Testis (tissue), 2 donors: ENCODE data around the gene ZNF213.

Experiments
- POLR2A ChIP-seq: fragments of 450-650 bp; IDR thresholded peaks from one replicate; pipeline ENCODE4 v1.6.1; 2017; ENCODE audit warnings: antibody characterized with exemption, mild to moderate bottlenecking, moderate library complexity
- TF ChIP-seq, protein P1 (sequence below), 3 experiments: fragments of 450-650 bp in 2 of 3; fragments of 200-600 bp in 1 of 3; sonication (generic) in 1 of 3; IDR thresholded peaks; one replicate each; pipeline ENCODE4 v1.5.1; 2016 to 2019; ENCODE audit warnings: antibody characterized with exemption in 3 of 3, mild to moderate bottlenecking in 2 of 3, moderate library complexity in 1 of 3

DNA sequence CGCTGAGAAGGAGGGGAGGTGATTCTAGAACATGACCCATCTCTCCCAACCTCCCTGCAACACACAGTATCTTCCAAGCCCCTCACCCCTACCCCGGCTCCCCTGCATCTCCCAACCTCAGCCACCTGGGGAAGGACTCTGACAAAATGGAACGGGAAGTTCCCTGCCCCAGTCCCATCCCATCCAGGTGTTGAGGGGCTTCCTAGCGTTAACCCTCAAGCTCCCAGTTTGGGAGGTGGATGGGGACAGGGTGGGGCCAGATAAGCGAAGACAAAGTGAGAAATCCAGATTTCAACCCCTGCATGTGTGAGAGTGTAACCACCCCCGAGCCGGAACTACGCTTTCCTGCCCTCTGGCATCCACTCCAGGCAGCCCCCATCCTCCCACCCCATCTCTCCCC, 37.6 kb upstream of the ZNF213 start:
- TF ChIP-seq POLR2A: no peak
- TF ChIP-seq, protein P1, sequence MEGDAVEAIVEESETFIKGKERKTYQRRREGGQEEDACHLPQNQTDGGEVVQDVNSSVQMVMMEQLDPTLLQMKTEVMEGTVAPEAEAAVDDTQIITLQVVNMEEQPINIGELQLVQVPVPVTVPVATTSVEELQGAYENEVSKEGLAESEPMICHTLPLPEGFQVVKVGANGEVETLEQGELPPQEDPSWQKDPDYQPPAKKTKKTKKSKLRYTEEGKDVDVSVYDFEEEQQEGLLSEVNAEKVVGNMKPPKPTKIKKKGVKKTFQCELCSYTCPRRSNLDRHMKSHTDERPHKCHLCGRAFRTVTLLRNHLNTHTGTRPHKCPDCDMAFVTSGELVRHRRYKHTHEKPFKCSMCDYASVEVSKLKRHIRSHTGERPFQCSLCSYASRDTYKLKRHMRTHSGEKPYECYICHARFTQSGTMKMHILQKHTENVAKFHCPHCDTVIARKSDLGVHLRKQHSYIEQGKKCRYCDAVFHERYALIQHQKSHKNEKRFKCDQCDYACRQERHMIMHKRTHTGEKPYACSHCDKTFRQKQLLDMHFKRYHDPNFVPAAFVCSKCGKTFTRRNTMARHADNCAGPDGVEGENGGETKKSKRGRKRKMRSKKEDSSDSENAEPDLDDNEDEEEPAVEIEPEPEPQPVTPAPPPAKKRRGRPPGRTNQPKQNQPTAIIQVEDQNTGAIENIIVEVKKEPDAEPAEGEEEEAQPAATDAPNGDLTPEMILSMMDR (IDR thresholded peaks at IDR 0.05): no peak
